Activated T-cell treated with anti-CD3 and anti-CD28 coated beads for 24 hours (primary cell): Measurements from ENCODE around the gene ACTC1.

Experiments used
- DNase-seq: peaks from one replicate; pipeline ENCODE4 v3.0.0-alpha.2; 2020; ENCODE audit warnings: low read depth

Gene ACTC1

DNA sequence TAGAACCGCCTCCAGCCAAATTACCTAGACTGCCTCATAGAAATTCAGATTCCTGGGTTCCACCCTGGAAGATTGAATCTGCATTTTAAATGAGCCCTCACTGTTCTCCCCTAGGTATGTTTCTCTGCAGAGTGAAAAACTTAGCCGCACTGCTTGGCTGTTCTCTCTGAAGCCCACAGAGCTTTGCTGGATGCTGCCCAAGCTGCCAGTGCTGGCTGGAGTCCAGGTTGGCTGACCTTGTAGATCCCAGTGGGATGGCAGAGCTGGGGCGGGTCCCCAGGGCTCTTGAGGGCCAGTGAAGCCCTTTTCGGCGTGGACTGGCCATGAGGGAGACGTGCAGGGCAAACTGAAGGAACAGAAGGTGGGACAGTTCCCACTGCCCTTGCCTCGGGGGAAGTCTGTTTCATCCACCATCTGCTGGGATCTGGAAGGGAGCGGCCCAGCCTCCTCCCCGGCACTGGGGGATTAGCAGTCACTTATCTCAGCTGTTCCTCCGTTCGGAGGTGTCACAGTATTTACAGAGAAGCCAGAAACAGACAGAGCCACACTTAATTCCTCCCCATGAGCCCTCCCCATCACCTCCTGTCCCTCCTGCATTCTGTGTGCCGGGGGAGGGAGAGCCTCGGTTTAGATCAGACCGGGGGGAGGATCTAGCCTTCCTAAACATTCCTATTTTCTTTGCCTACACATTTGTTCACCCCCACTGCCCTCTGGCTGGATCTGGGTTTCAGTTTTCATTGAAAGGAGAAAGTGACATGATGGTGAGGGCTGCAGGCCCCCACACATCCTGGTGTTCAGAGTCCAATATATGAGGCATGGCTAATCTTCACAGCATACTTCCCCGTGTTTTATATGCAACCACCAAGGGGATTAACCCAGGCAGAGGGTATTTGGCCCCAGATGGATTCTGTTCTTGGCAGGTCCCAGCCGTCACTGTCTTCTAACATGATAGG is 4.1 kb upstream of the ACTC1 start:
- no peak for DNase-seq

DNA sequence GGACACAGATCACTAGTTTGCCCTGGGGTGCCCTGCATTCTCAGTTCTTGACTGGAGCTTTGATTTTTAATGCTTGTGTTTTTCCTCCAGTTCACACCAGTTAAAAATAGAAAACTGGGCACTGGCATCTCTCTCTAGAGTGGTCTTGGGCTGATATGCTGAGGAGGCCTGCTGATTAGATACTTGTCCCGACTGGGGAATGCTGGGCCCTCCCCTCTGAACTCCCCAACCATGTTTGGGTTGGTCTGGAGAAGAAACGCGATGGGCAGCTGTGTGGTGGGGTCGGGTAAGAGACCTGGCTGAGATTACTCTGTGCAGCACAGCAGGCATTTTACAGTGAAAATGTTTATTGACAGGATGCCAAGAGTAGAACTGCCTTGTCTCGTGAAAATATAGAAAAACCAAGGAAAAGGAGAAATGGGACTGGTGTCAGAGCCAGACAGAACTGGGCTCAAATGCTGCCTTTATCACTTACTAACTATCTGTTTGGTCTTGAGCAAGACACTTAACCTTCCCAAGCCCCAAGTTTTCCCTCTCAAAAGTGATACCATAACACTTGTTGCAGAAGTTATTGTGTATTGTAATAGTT is 1.6 kb upstream of the ACTC1 start:
- DNase-seq = no peak

GRCh38 chr15:34794590-34795206 is 651 bp downstream of the ACTC1 start:
- DNase-seq = no peak

GRCh38 chr15:34793901-34794300 is 1.4 kb downstream of the ACTC1 start:
- DNase-seq = no peak

DNA sequence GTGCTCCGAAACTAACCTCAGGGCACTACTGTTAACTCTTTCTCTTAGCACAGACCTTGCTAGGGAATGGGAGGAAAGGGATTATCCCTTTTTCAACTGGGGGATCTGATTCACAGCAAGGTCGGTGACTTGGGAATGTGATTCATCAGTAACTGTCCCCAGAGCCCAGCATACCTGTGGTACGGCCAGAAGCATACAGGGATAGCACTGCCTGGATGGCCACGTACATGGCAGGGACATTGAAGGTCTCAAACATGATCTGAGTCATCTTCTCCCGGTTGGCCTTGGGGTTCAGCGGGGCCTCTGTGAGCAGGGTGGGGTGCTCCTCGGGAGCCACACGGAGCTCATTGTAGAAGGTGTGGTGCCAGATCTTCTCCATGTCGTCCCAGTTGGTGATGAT is 2.3 kb downstream of the ACTC1 start:
- no peak for DNase-seq

DNA sequence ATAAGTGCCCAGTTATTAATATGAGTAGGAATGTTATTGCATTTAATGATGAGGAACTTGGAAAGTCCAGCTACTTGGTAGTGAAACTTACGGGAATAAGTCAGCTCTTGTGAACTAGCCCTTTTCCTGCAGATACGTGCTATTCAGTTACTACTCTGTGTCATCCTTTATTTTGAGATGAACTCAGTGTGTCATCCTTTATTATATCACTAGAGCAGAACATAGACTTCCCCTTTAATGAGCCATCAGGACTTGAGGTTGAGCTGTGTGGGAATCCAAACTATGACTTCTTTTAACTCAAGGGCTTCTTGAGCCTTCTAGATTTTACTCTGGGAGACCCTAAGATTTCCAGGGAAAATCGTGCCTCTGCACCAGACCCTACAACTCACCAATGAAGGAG is 3.6 kb downstream of the ACTC1 start:
- DNase-seq = no peak

DNA sequence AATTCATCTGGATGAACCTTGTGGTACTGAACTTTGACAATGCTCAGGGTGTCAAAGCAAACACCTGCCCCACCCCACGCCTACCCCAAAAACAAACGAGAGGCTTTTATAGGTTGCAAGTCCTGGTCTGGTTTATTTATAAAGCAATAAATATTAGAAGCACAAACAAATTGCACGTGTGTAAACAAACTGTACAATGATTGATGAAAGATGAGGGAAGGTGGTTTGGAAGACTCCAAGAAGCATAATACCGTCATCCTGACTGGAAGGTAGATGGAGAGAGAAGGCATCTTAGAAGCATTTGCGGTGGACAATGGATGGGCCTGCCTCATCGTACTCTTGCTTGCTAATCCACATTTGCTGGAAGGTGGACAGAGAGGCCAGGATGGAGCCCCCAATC is 5.2 kb downstream of the ACTC1 start:
- no peak for DNase-seq

DNA sequence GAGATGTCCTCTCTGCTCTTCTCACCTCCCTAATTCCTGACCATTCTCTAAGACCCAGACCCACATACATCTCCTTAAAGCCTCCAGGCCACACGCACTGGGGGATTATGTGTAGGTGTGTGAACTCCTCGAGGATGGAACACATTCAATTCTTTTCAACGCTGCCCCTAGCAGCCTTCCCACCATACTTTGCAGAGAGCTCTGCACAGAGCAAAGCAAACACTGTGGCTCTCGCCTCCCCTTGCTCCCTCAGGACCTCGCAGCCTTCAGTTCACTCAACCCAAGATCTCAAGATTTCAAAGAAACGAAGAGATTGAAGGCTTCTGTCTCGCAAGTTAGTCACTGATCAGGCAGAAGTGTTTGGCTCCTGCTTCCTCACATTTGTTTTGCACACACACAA is 6.0 kb downstream of the ACTC1 start:
- no peak for DNase-seq

DNA sequence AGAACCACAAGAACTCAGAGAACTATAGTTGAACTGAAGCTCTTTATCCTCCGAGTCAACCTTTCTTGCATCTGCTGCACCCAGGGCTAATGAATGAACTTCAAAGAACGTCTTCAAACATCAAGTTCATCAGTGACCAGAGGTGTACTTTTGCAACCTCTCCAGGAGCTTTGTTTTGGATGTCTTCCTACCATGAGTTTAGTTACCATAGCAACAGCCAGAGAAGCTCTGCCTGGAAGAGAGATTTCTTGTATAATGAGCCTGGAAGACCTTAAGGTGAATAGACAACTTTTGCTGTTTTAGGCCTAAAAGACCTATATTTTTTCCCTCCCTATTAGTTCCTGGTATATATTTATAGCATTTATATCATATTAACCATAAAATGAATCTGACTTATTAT is 9.1 kb downstream of the ACTC1 start:
- no peak for DNase-seq

DNA sequence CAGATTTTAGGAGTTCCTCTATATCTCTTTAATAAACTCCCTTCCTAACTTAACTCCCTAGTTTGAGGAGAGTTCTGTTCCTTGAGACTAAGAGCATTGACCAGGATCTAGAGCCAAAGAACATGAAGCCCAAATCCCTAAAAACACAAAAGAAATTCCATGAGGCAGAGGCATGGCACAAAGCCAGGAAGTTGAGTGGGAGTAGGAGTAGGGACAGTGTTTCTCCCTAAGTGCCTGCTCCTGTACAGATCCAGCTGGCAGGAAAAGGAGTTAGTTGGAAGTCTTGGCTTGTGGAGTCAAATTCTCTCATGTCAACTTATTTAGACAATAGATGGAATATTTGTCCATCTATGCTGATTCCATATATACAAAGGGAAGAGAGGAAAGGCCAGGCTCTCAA is 11.4 kb downstream of the ACTC1 start:
- no peak for DNase-seq

GRCh38 chr15:34783431-34783830 is 11.9 kb downstream of the ACTC1 start:
- no peak for DNase-seq

- no peak for DNase-seq
Observed at GRCh38 chr15:34782901-34783300, 12.4 kb downstream of the ACTC1 start.

DNA sequence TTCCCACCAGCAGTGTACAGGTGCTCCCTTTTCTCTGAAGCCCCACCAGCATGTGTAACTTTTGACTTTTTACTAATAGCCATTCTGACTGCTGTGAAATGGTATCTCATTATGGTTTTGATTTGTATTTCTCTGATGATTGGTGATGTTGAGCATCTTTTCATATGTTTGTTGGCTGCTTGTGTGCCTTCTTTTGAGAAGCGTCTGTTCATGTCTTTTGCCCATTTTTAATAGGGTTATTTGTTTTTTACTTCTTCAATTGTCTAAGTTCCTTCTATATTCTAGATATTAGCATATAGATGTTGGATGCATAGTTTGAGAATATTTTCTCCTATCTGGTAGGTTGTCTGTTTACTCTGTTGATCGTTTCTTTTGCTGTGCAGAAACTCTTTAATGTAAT is 14.6 kb downstream of the ACTC1 start:
- DNase-seq = no peak

DNA sequence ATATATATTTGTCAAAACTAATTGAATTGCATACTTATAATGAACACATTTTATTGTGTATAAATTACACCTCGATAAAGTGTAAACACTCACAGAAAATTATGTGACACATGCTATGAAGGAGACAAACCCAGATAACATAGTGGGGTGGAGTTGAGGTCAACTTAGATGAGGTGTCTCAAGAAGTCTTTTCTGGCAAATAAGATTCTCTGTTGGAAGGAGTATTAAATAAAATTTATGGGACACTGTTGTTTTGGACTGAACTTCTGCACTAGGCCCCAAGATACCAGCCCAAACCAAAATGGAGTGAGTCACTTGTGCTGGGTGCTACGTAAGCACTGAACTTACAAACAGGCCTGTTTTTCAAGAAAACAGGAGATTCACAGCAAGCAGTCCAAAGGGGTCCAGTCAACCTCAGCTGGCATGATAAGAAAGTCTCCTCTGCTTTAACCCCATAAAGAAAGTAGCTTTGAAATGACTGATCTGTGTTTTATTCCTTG is 18.7 kb downstream of the ACTC1 start:
- DNase-seq = no peak

DNA sequence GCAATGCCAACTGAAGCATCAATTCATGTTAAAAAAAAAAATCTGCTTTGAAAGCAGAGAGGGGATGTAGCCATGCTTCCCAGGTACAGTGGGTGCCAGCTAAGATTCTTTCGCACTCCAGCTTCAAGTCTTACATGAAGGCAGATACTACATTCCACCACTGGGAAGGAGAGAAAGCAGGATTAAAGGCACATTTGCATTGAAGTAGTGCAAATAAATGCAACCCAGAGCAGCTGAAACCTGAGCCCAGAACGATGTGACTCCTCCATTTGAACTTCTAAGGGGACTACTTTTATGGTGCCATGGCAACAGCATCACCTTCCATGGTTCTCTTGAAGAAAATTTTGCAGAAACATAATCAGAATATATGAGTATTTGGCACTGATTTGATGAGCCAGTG is 21.4 kb downstream of the ACTC1 start:
- DNase-seq = no peak

DNA sequence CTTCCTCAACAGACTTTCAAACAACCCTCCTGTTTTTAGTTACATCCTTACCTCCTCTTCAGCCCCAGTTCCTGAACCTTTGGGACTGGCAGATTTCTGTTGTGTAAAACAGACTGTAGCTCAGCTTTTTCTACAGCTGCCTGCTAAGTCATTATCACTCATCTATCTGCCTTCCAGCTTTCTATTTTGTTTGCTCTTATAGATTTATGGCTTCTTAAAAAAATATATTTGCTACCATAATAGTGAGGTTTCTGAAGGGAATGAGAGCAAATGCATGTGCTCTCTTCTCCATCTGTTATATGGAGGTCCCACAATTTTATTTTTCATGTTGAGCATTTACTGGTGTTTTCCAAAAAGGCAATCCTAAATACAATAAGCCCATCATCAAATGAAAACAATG is 22.3 kb downstream of the ACTC1 start:
- DNase-seq = no peak

- DNase-seq = no peak
Observed at GRCh38 chr15:34772312-34772711, 23.0 kb downstream of the ACTC1 start.

DNA sequence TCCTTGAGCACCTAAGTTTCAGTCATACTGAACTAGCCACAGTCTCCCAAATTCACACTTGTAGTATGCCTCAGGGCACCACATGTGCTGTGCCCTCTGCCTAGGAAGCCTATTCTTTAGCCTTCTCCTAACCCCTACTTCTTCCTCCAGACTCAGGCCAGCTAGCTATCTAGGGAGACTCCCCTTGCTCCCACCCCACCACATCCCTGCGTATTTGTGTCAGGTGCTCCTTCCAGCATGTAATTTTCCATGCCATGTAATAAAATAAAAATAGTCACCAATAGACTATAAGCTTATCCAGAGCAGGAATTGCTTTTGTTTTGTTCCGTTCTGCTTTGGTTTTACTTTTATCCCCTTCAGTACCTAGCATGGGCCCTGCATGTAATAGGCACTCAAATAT is 25.6 kb downstream of the ACTC1 start:
- DNase-seq = no peak

DNA sequence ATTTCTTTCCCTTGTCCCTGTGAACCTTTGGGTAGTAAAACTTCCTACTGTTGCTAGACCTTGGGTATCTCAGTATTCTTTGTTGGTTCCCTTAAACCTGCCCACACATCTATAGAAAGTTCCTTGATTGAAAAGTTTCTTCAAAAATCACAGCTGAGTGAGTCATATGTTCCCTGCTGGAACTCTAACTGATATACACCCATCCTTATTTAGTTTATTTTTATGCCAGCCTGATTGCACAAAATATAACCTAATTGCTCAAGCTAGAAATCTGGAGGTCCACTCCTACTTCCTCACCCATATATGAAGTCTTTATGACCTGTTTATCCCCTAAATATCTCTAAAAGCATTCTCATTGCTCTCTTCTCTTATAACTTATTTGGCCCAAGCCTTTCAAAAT is 26.8 kb downstream of the ACTC1 start:
- DNase-seq = no peak

DNA sequence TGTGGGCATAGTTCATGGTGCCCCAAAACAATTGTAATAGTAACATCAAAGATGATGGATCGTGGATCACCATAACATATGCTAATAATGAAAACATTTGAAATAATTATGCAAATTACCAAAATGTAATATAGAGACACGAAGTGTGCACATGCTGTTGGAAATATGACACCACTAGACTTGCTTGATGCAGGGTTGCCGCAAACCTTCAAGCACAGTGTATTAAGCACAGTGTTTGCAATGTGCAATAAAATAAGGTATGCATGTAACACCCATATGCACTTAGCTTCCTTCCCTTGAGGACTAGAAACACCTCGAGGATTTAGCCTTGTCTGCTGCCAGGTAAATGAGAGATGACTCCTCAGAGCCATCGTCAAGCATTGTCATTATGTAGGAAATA is 29.6 kb downstream of the ACTC1 start:
- no peak for DNase-seq

GRCh38 chr15:34760909-34761308 is 34.4 kb downstream of the ACTC1 start:
- DNase-seq = no peak

DNA sequence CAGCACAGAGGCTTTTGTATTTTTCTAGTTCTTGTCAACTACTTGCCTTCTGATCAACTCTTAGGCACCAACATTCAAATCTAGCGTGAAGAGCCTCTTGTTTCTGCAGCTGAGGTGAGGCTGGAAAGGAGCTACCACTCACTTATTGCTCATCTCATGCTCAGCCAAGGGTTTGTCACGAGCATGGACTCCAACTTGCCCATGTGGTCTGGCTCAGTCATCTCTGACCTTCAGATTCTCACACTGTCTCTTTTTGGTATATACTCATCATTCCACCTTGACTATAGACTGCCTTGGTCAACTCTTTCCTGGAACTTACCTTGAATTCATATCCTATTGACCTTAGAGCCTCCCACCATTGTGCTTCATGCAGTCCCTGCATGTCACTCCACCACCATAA is 35.4 kb downstream of the ACTC1 start:
- no peak for DNase-seq

DNA sequence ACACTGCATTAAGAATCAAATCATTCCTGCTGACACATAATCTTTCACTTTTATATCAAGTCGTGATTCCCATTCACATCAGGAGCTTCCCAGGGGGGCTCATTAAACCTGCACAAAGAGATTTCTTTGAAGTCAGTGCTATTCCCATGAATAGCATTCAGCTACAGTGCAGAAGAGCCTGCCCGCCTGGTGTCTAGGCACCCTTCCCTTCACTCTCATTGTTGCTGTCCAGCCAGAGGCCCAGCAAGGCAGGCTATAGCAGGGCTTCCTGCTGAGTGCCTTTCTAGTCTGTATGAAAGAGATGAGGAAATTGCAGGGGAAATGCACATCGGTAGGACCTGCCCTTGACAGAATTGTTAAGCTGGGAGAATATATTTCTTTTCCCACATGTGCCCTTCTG is 36.0 kb downstream of the ACTC1 start:
- no peak for DNase-seq
